GM12878 (cell line): ENCODE measurements around the gene CCDC9B. TPM values are rescaled to one million over a fixed set of nuclear protein-coding genes. Genes with fewer than 3 reads are reported as not detected.

Source experiments
- ATAC-seq: fragments of 200-7000 bp; cut with Tn5 transposase; 3 replicates; pipeline ENCODE4 v1.9.1; 2020; ENCODE audit warnings: mild to moderate bottlenecking, moderate library complexity
- BruUV-seq: library from RNA; stranded (reverse); fragments of 400-500 nt; replicated peaks from 2 replicates; lab custom pipeline; 2021; lab: Mats Ljungman, UMichigan
- CTCF ChIA-PET: fragments of 300-600 bp; sonication (Branson Sonifier 250); formaldehyde crosslinking; extraction: SDS; loops from one replicate; lab custom pipeline; 2021; ENCODE audit warnings: inconsistent platforms; lab: Yijun Ruan, JAX
- POLR2A ChIA-PET: fragments of 350-600 bp; formaldehyde crosslinking; extraction: SDS; loops from one replicate; lab custom pipeline; 2021; ENCODE audit warnings: inconsistent platforms; lab: Charles Lee
- RAD21 ChIA-PET: fragments of 300-600 bp; sonication (Branson Sonifier 250); formaldehyde crosslinking; loops from one replicate; lab custom pipeline; 2023; ENCODE audit warnings: antibody characterized with exemption; ENCODE audit not compliant: unreplicated experiment; lab: Charles Lee
- SMC1A ChIA-PET: fragments of 300-600 bp; sonication (Branson Sonifier 250); formaldehyde crosslinking; loops from one replicate; lab custom pipeline; 2023; ENCODE audit not compliant: unreplicated experiment, uncharacterized antibody; lab: Charles Lee
- DNase-seq: peaks from one replicate; pipeline ENCODE4 v3.0.0-alpha.2; 2011; ENCODE audit warnings: low read depth, low spot score
- FAIRE-seq: peaks from 3 replicates; lab custom pipeline; 2011; peaks lifted over from hg19 to GRCh38; lab: Jason Lieb, UNC
- H2AFZ ChIP-seq: 2 replicates; pipeline ENCODE4 v1.6.0; 2011; ENCODE audit warnings: low read depth, low read length, control low read depth; ENCODE audit not compliant: control insufficient read depth
- H3K27ac ChIP-seq: 2 replicates; pipeline ENCODE4 v1.5.1; 2011; ENCODE audit warnings: control low read depth; ENCODE audit not compliant: control insufficient read depth, insufficient read depth
- H3K27me3 ChIP-seq, 2 experiments: replicated peaks in 1 of 2; 2 replicates each; pipeline versions ENCODE4 v1.6.0 to v1.6.1; 2011; ENCODE audit warnings: low read length in 1 of 2; ENCODE audit not compliant: control insufficient read depth in 2 of 2, insufficient read depth in 2 of 2
- H3K36me3 ChIP-seq, 2 experiments: 2 replicates each; pipeline ENCODE4 v1.5.1; 2011; ENCODE audit warnings: low read length in 1 of 2; ENCODE audit not compliant: control insufficient read depth in 2 of 2, insufficient read depth in 2 of 2
- H3K4me1 ChIP-seq: 2 replicates; pipeline ENCODE4 v1.6.1; 2011; ENCODE audit warnings: mild to moderate bottlenecking, low read length, moderate library complexity, mixed read lengths; ENCODE audit not compliant: control insufficient read depth, insufficient read depth
- H3K4me2 ChIP-seq: 2 replicates; pipeline ENCODE4 v1.6.0; 2011; ENCODE audit warnings: control low read depth; ENCODE audit not compliant: control insufficient read depth, insufficient read depth
- H3K4me3 ChIP-seq: fragments of 200-600 bp; sonication (generic); 2 replicates; pipeline ENCODE4 v1.5.1; 2016
- H3K79me2 ChIP-seq: 2 replicates; pipeline ENCODE4 v1.6.0; 2011; ENCODE audit warnings: low read length; ENCODE audit not compliant: control insufficient read depth, insufficient read depth
- H3K9ac ChIP-seq: 2 replicates; pipeline ENCODE4 v1.8.0; 2011; ENCODE audit warnings: low read length, control low read depth, mixed read lengths; ENCODE audit not compliant: control insufficient read depth, insufficient read depth
- H3K9me3 ChIP-seq: replicated peaks from 3 replicates; pipeline ENCODE4 v1.5.1; 2011; ENCODE audit warnings: mild to moderate bottlenecking, low read length; ENCODE audit not compliant: control insufficient read depth, insufficient read depth
- H4K20me1 ChIP-seq: 2 replicates; pipeline ENCODE4 v1.6.0; 2011; ENCODE audit not compliant: control insufficient read depth, insufficient read depth
- ATF2 ChIP-seq: IDR thresholded peaks from 2 replicates; pipeline ENCODE4 v1.6.1; 2012; ENCODE audit warnings: low read length, inconsistent platforms
- CHD1 ChIP-seq: IDR thresholded peaks from 2 replicates; pipeline ENCODE4 v1.6.1; 2012; ENCODE audit warnings: low read depth, low read length, improper control_type of control experiment
- ESRRA ChIP-seq: IDR thresholded peaks from 2 replicates; pipeline ENCODE4 v1.6.1; 2012; ENCODE audit warnings: mild to moderate bottlenecking, low read length, improper control_type of control experiment
- HDAC2 ChIP-seq: fragments of 200-600 bp; sonication (generic); IDR thresholded peaks from 2 replicates; pipeline ENCODE4 v1.6.1; 2017
- IRF3 ChIP-seq: fragments of 450-650 bp; IDR thresholded peaks from 2 replicates; pipeline ENCODE4 v1.6.1; 2014; ENCODE audit warnings: mild to moderate bottlenecking
- MAX ChIP-seq: IDR thresholded peaks from 2 replicates; pipeline ENCODE4 v1.6.1; 2012; ENCODE audit warnings: low read depth, low read length, improper control_type of control experiment
- MXI1 ChIP-seq: fragments of 150-350 bp; IDR thresholded peaks from 2 replicates; pipeline ENCODE4 v1.6.1; 2011; ENCODE audit warnings: low read depth, mild to moderate bottlenecking, inconsistent platforms, low read length, improper control_type of control experiment
- POLR2AphosphoS2 ChIP-seq: IDR thresholded peaks from 2 replicates; pipeline ENCODE4 v1.6.1; 2011; ENCODE audit warnings: low read depth, mild to moderate bottlenecking, low read length, improper control_type of control experiment, moderate library complexity
- ZBED1 ChIP-seq: IDR thresholded peaks from 2 replicates; pipeline ENCODE4 v1.6.1; 2016; ENCODE audit warnings: borderline replicate concordance
- WGBS: methylation state at CpG from one replicate; pipeline ENCODE4 v1.1.6; 2016; ENCODE audit warnings: low lambda C conversion rate; ENCODE audit not compliant: insufficient replicate concordance, insufficient coverage; ENCODE audit errors: missing lambda C conversion rate; 5-methylcytosine and 5-hydroxymethylcytosine counted together
- in situ Hi-C: fragments of 300-500 bp; cut with MboI; formaldehyde crosslinking; loops from 9 replicates; pipeline ENCODE4 v1.14.3; 2018; ENCODE audit warnings: mixed read lengths
- intact Hi-C: fragments of 100-400 bp; cut with micrococcal nuclease; formaldehyde crosslinking; loops from one replicate; pipeline ENCODE4 v1.14.2; 2022; ENCODE audit not compliant: unreplicated experiment
- polyA plus RNA-seq, 11 experiments: library from polyadenylated mRNA; depleted of rRNA in 4 of 11; unstranded in 6 of 11; stranded (reverse) in 5 of 11; fragments of >200 nt; fragmentation: Nextera tagmentation in 4 of 11; fragmentation: Illumina TruSeq in 1 of 11; extraction: Ambion mirVana in 4 of 11; extraction: Trizol in 1 of 11; gene quantifications; 1 replicate in 1 of 11; 2 replicates in 10 of 11; pipeline versions ENCODE4 v1.2.1 to v1.2.3, GENCODE V29; 2011 to 2016; ENCODE audit warnings: inconsistent platforms in 2 of 11, missing spikeins in 2 of 11, low read depth in 1 of 11
- total RNA-seq, 4 experiments: library from RNA; depleted of rRNA in 3 of 4; stranded (reverse); fragments of >200 nt in 3 of 4; fragmentation: Illumina TruSeq in 1 of 4; extraction: Trizol in 1 of 4; gene quantifications; 2 replicates each; pipeline versions ENCODE4 v1.2.1 to v1.2.3, GENCODE V29; 2013 to 2021

CCDC9B gene
- total and polyA plus RNA-seq, 10 of the 15 experiments (the other 5 are each of a cell fraction or from before 2014, with no cell fraction given): 0.01 to 0.08 (median 0.03) TPM; not detected in 6

DNA sequence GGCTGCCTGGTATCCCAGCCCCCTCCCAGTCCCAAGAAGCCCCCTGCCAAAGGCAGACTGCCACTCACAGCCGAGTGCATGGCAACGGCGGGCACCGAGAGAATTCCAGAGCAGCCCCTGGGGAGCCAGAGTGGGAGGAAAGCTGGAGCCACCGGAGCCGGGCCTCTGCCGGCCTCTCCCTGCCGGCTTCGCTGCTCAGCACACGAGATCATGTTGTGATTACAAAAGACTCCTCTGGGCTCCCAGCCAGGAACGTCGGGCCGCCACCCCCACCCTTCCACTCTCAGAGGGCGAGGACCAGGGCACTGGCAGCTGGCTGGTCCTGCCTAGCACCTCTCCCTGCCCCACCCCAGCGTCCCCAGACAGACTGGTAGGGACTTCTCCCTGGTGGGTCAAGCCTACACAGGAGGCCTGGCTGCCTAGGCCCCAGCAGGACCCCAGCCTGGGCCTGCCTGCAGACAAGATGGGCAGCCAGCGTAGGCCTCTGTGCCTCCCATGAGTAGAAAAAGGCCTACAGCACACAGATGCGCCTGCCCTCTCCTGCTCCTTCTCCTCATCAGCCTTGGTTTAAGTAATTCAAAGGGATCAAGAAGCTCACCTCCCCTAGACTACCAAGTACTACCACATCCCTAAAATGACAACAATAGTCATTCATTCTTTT lies at the start of gene CCDC9B (continued):
- no peak for TF ChIP-seq MAX

DNA sequence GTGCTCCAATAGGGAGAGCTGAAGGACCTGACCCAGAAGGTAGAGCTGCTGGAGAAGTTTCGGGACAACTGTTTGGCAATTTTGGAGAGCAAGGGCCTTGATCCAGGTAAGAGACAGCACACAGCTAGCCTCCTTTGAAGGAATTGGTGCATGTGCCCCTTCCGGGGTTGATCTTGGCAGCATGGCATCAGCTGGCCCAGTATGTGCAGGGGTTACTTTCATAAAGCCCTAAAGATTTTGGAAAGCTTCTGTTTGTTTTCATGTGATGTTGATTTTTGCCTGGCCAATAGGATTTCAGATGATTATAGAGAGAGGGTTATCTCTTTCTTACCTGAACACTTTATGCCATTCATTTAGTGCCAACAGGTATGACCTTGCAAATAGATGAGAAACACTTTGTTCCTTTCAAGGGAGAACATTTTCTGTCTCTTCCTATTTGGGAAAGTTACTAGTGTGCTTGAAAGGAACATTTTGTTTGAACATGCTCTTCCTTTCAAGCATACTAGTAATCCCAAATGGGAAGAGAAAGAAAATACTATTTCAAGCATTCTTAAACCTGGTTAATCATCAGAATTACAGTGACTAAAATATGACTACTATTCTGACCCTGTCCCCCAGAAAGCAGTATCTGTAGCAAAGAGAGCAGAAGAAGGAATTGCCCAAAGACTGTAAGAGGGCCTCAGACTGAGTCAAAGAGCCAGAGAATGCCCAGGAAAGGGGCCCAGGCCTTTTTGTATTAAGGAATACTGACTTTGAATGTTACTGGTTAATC lies 49.3 kb upstream of the CCDC9B start:
- Histone ChIP-seq H3K9ac (no peak overlapping the region), H3K4me1 (no peaks in the 10 kb centered on the region), H3K36me3 (peaks cover 11 to 25% of the 10 kb centered on the region in 2 experiments), H3K4me3 (no peak overlapping the region), H3K4me2 (no peak overlapping the region), H3K9me3 (no peaks in the 10 kb centered on the region), H2AFZ (no peak overlapping the region), H3K27ac (no peak overlapping the region), H3K79me2 (peaks cover 4% of the 10 kb centered on the region), H3K27me3 (no peaks in the 10 kb centered on the region)
- 94% methylated on average over 2 of the region's 2 CpGs for WGBS
- FAIRE-seq: no peak
- in situ Hi-C loops: no loop called here
- no TSS peak for BruUV-seq
- ChIA-PET POLR2A (interaction anchor here (1.3 kb wide), 1 partner anchor 8 kb away, joined by 6 read pairs; no protein-coding TSS in a partner anchor), RAD21 (interaction anchor here (1.2 kb wide), 1 partner anchor 16 kb away, joined by 3 read pairs; the partner anchor contains the start of gene IVD), SMC1A (interaction anchor here (1.2 to 1.5 kb wide), 2 partner anchors 14 to 17 kb away, joined by 3 read pairs; no protein-coding TSS in a partner anchor), CTCF (interaction anchor here (0.8 to 1.4 kb wide), 4 partner anchors 8 to 25 kb away, joined by 3 to 6 read pairs (median 3); no protein-coding TSS in a partner anchor)
- DNase-seq: no peak
- intact Hi-C loops: no loop called here
- TF ChIP-seq CHD1 (no peak), MXI1 (no peak), ESRRA (no peak), ZBED1 (no peak), HDAC2 (no peak), ATF2 (no peak), POLR2AphosphoS2 (no peak), IRF3 (no peak)
- TF ChIP-seq, all 136 proteins: peak for 0
- no peaks in the 10 kb centered on the region for H4K20me1 ChIP-seq
- ATAC-seq: no peak
